Activated naive CD4-positive, alpha-beta T cell treated with anti-CD3 and anti-CD28 coated beads, Interleukin-2, amount 50 U/mL, for 24 hours (primary cell): ENCODE measurements around the gene HSD17B2.

ENCODE experiments used
- H3K27ac Mint-ChIP-seq: one replicate; pipeline ENCODE4 v1.8.0; 2021; ENCODE audit warnings: mild to moderate bottlenecking, mixed read lengths
- H3K27me3 Mint-ChIP-seq: one replicate; pipeline ENCODE4 v1.8.0; 2021; ENCODE audit warnings: mixed read lengths
- H3K36me3 Mint-ChIP-seq: one replicate; pipeline ENCODE4 v1.8.0; 2021; ENCODE audit warnings: mixed read lengths
- H3K4me1 Mint-ChIP-seq: one replicate; pipeline ENCODE4 v1.8.0; 2021; ENCODE audit warnings: mixed read lengths
- H3K4me3 Mint-ChIP-seq: one replicate; pipeline ENCODE4 v1.8.0; 2021; ENCODE audit warnings: mild to moderate bottlenecking, mixed read lengths
- H3K9me3 Mint-ChIP-seq: one replicate; pipeline ENCODE4 v1.8.0; 2021; ENCODE audit warnings: mixed read lengths

Gene HSD17B2

GRCh38 chr16:82055728-82056549 is 20.9 kb downstream of the HSD17B2 start:
- H3K4me3 Mint-ChIP-seq = no peak overlapping the region
- no peak overlapping the region for H3K27ac Mint-ChIP-seq
- H3K27me3 Mint-ChIP-seq = peaks cover 4% of the 10 kb centered on the region
- H3K4me1 Mint-ChIP-seq = no peaks in the 10 kb centered on the region
- H3K9me3 Mint-ChIP-seq = no peaks in the 10 kb centered on the region
- H3K36me3 Mint-ChIP-seq = no peaks in the 10 kb centered on the region

- Mint-ChIP-seq H3K27ac (no peak overlapping the region), H3K4me3 (no peak overlapping the region), H3K36me3 (no peaks in the 10 kb centered on the region), H3K27me3 (peaks cover 4% of the 10 kb centered on the region), H3K4me1 (no peaks in the 10 kb centered on the region), H3K9me3 (no peaks in the 10 kb centered on the region)
Observed at GRCh38 chr16:82056550-82056896, 21.5 kb downstream of the HSD17B2 start.

- H3K9me3 Mint-ChIP-seq = no peaks in the 10 kb centered on the region
Observed at GRCh38 chr16:82059161-82059982, 24.3 kb downstream of the HSD17B2 start.

GRCh38 chr16:82059983-82060421 is 24.9 kb downstream of the HSD17B2 start:
- no peaks in the 10 kb centered on the region for H3K36me3 Mint-ChIP-seq

More at GRCh38 chr16:82059161-82059982, 24.3 kb downstream of the HSD17B2 start:
- Mint-ChIP-seq H3K36me3 (no peaks in the 10 kb centered on the region), H3K4me1 (no peaks in the 10 kb centered on the region), H3K4me3 (no peak overlapping the region), H3K27ac (no peak overlapping the region), H3K27me3 (peaks cover 6% of the 10 kb centered on the region)

GRCh38 chr16:82061861-82062525 is 26.9 kb downstream of the HSD17B2 start:
- Mint-ChIP-seq H3K4me3 (no peak overlapping the region), H3K9me3 (no peaks in the 10 kb centered on the region), H3K4me1 (no peaks in the 10 kb centered on the region), H3K27me3 (peaks cover 4% of the 10 kb centered on the region), H3K27ac (no peak overlapping the region), H3K36me3 (no peaks in the 10 kb centered on the region)

More at GRCh38 chr16:82059983-82060421, 24.9 kb downstream of the HSD17B2 start:
- Mint-ChIP-seq H3K27ac (no peak overlapping the region), H3K9me3 (no peaks in the 10 kb centered on the region), H3K4me3 (no peak overlapping the region), H3K27me3 (peaks cover 6% of the 10 kb centered on the region), H3K4me1 (no peaks in the 10 kb centered on the region)

GRCh38 chr16:82062645-82063058 is 27.6 kb downstream of the HSD17B2 start:
- Mint-ChIP-seq H3K36me3 (no peaks in the 10 kb centered on the region), H3K9me3 (no peaks in the 10 kb centered on the region), H3K27ac (no peak overlapping the region), H3K4me3 (no peak overlapping the region), H3K27me3 (peaks cover 4% of the 10 kb centered on the region), H3K4me1 (no peaks in the 10 kb centered on the region)

GRCh38 chr16:82063456-82064082 is 28.5 kb downstream of the HSD17B2 start:
- Mint-ChIP-seq H3K36me3 (no peaks in the 10 kb centered on the region), H3K9me3 (no peaks in the 10 kb centered on the region), H3K4me3 (no peak overlapping the region), H3K27me3 (peaks cover 7% of the 10 kb centered on the region), H3K27ac (no peak overlapping the region), H3K4me1 (no peaks in the 10 kb centered on the region)

GRCh38 chr16:82067042-82067803 is 32.2 kb downstream of the HSD17B2 start:
- Mint-ChIP-seq H3K36me3 (no peaks in the 10 kb centered on the region), H3K4me3 (no peak overlapping the region), H3K4me1 (no peaks in the 10 kb centered on the region), H3K27ac (no peak overlapping the region), H3K9me3 (no peaks in the 10 kb centered on the region), H3K27me3 (peaks cover 13% of the 10 kb centered on the region)

GRCh38 chr16:82067804-82068325 is 32.8 kb downstream of the HSD17B2 start:
- H3K4me1 Mint-ChIP-seq = no peaks in the 10 kb centered on the region
- no peak overlapping the region for H3K4me3 Mint-ChIP-seq
- H3K27ac Mint-ChIP-seq = no peak overlapping the region
- peaks cover 15% of the 10 kb centered on the region for H3K27me3 Mint-ChIP-seq
- H3K36me3 Mint-ChIP-seq = no peaks in the 10 kb centered on the region
- H3K9me3 Mint-ChIP-seq = no peaks in the 10 kb centered on the region

GRCh38 chr16:82070656-82071369 is 35.8 kb downstream of the HSD17B2 start:
- Mint-ChIP-seq H3K9me3 (no peaks in the 10 kb centered on the region), H3K27me3 (peaks cover 20% of the 10 kb centered on the region), H3K27ac (no peak overlapping the region), H3K4me3 (no peak overlapping the region), H3K4me1 (no peaks in the 10 kb centered on the region), H3K36me3 (no peaks in the 10 kb centered on the region)

GRCh38 chr16:82071421-82071820 is 36.4 kb downstream of the HSD17B2 start:
- no peaks in the 10 kb centered on the region for H3K36me3 Mint-ChIP-seq
- H3K27me3 Mint-ChIP-seq = peaks cover 22% of the 10 kb centered on the region
- H3K9me3 Mint-ChIP-seq = no peaks in the 10 kb centered on the region
- H3K4me3 Mint-ChIP-seq = no peak overlapping the region
- no peak overlapping the region for H3K27ac Mint-ChIP-seq
- H3K4me1 Mint-ChIP-seq = no peaks in the 10 kb centered on the region

- Mint-ChIP-seq H3K27ac (no peak overlapping the region), H3K4me3 (no peak overlapping the region), H3K4me1 (no peaks in the 10 kb centered on the region), H3K9me3 (no peaks in the 10 kb centered on the region), H3K27me3 (peaks cover 25% of the 10 kb centered on the region), H3K36me3 (no peaks in the 10 kb centered on the region)
Observed at GRCh38 chr16:82072313-82072712, 37.3 kb downstream of the HSD17B2 start.

GRCh38 chr16:82074019-82074558 is 39.0 kb downstream of the HSD17B2 start:
- Mint-ChIP-seq H3K27ac (no peak overlapping the region), H3K9me3 (peaks cover 5% of the 10 kb centered on the region), H3K36me3 (no peaks in the 10 kb centered on the region), H3K4me3 (no peak overlapping the region), H3K27me3 (peaks cover 20% of the 10 kb centered on the region), H3K4me1 (no peaks in the 10 kb centered on the region)

- peaks cover 13% of the 10 kb centered on the region for H3K27me3 Mint-ChIP-seq
- no peaks in the 10 kb centered on the region for H3K4me1 Mint-ChIP-seq
Observed at GRCh38 chr16:82078125-82078524, 43.1 kb downstream of the HSD17B2 start.

More at GRCh38 chr16:82078125-82078524, 43.1 kb downstream of the HSD17B2 start:
- H3K36me3 Mint-ChIP-seq = no peaks in the 10 kb centered on the region
- H3K4me3 Mint-ChIP-seq = no peak overlapping the region
- H3K27ac Mint-ChIP-seq = no peak overlapping the region
- H3K9me3 Mint-ChIP-seq = peaks cover 5% of the 10 kb centered on the region
